ENCODE results near the gene WNK4. TPM values are rescaled to one million over a fixed set of nuclear protein-coding genes. Genes with fewer than 3 reads are reported as not detected.

WNK4 gene
- polyA plus RNA-seq, 1 donor from 2014 or later = 0.10 TPM

- Histone ChIP-seq H2AFZ (ENCODE audit: low read depth, low read length) (no peak overlapping the region), H3K27ac (ENCODE audit: low read length) (no peak overlapping the region), H3K4me3 (ENCODE audit: low read length) (no peak overlapping the region), H3K9me3 (ENCODE audit: low read length) (no peaks in the 10 kb centered on the region), H3K4me2 (ENCODE audit: low read length) (no peak overlapping the region), H3K9ac (ENCODE audit: low read length) (no peak overlapping the region), H3K27me3 (ENCODE audit: insufficient read depth, low read depth, low read length) (no peaks in the 10 kb centered on the region), H3K36me3 (ENCODE audit: insufficient read depth, low read length) (no peaks in the 10 kb centered on the region), H3K9me2 (ENCODE audit: insufficient read depth, low read length) (no peaks in the 10 kb centered on the region), H3K79me2 (replicated peaks; ENCODE audit: insufficient read depth, low read length) (no peaks in the 10 kb centered on the region), H3F3A (ENCODE audit: insufficient read depth, low read length, poor library complexity, severe bottlenecking) (no peaks in the 10 kb centered on the region), H4K20me1 (ENCODE audit: insufficient read depth) (no peaks in the 10 kb centered on the region)
- TF ChIP-seq EP300 (conservative IDR thresholded peaks at IDR 0.05; ENCODE audit: poor library complexity, severe bottlenecking) (no peak), RAD21 (conservative IDR thresholded peaks at IDR 0.05) (no peak), POLR2AphosphoS5 (IDR thresholded peaks at IDR 0.05) (no peak), REST (IDR thresholded peaks at IDR 0.05; ENCODE audit: borderline replicate concordance) (no peak), SMC3 (conservative IDR thresholded peaks at IDR 0.05; ENCODE audit: poor library complexity) (no peak)
Measured at GRCh38 chr17:42814633-42815399, 34.4 kb downstream of the WNK4 start.

GRCh38 chr17:42817866-42818265, 37.5 kb downstream of the WNK4 start:
- H3K9me2 ChIP-seq (ENCODE audit: insufficient read depth, low read length) = no peaks in the 10 kb centered on the region
- no peak overlapping the region for H2AFZ ChIP-seq (ENCODE audit: low read depth, low read length)
- no peak overlapping the region for H3K4me3 ChIP-seq (ENCODE audit: low read length)
- H3K27ac ChIP-seq (ENCODE audit: low read length) = no peak overlapping the region
- no peak overlapping the region for H3K4me2 ChIP-seq (ENCODE audit: low read length)
- peaks cover 3% of the 10 kb centered on the region for H3K79me2 ChIP-seq (replicated peaks; ENCODE audit: insufficient read depth, low read length)
- no peaks in the 10 kb centered on the region for H3F3A ChIP-seq (ENCODE audit: insufficient read depth, low read length, poor library complexity, severe bottlenecking)
- no peak overlapping the region for H3K9ac ChIP-seq (ENCODE audit: low read length)
- TF ChIP-seq RAD21 (conservative IDR thresholded peaks at IDR 0.05) (no peak), EP300 (conservative IDR thresholded peaks at IDR 0.05; ENCODE audit: poor library complexity, severe bottlenecking) (no peak), REST (IDR thresholded peaks at IDR 0.05; ENCODE audit: borderline replicate concordance) (no peak), MXI1 (conservative IDR thresholded peaks at IDR 0.05; ENCODE audit: poor library complexity, severe bottlenecking) (no peak), POLR2AphosphoS5 (IDR thresholded peaks at IDR 0.05) (no peak), SMC3 (conservative IDR thresholded peaks at IDR 0.05; ENCODE audit: poor library complexity) (no peak), TAF1 (IDR thresholded peaks at IDR 0.05; ENCODE audit: low read depth) (no peak), CTCF (IDR thresholded peaks at IDR 0.05; ENCODE audit: poor library complexity, severe bottlenecking) (no peak), EZH2 (IDR thresholded peaks at IDR 0.05; ENCODE audit: borderline replicate concordance, insufficient read depth, low read length, poor library complexity, severe bottlenecking) (no peak)
- no peaks in the 10 kb centered on the region for H4K20me1 ChIP-seq (ENCODE audit: insufficient read depth)
- H3K9me3 ChIP-seq (ENCODE audit: low read length) = no peaks in the 10 kb centered on the region
- no peaks in the 10 kb centered on the region for H3K36me3 ChIP-seq (ENCODE audit: insufficient read depth, low read length)
- H3K27me3 ChIP-seq (ENCODE audit: insufficient read depth, low read depth, low read length) = no peaks in the 10 kb centered on the region
